Endothelial cell of umbilical vein (primary cell): ENCODE measurements around the gene FADS2. TPM values are rescaled to one million over a fixed set of nuclear protein-coding genes. Genes with fewer than 3 reads are reported as not detected.

Source experiments
- BruUV-seq: library from RNA; stranded (reverse); fragments of 400-500 nt; replicated peaks from 2 replicates; lab custom pipeline; 2021; lab: Mats Ljungman, UMichigan
- CTCF ChIA-PET: fragments of 300-600, 350-600 bp; sonication (Branson Sonifier 250); formaldehyde crosslinking; loops from one replicate; lab custom pipeline; 2021; ENCODE audit warnings: antibody characterized with exemption, inconsistent platforms; lab: Charles Lee
- POLR2A ChIA-PET: fragments of 300-600, 350-600 bp; sonication (Branson Sonifier 250); formaldehyde crosslinking; loops from one replicate; lab custom pipeline; 2021; ENCODE audit warnings: antibody characterized with exemption, inconsistent platforms; lab: Charles Lee
- DNase-seq: peaks from one replicate; pipeline ENCODE4 v3.0.0-alpha.2; 2011; ENCODE audit warnings: low read depth, low spot score
- FAIRE-seq: peaks from 2 replicates; lab custom pipeline; 2011; peaks lifted over from hg19 to GRCh38; lab: Jason Lieb, UNC
- H2AFZ ChIP-seq: 2 replicates; pipeline ENCODE4 v1.6.0; 2012; ENCODE audit warnings: low read depth, low read length, control low read depth, inconsistent platforms
- H3K27ac ChIP-seq: 2 replicates; pipeline ENCODE4 v1.5.1; 2011; ENCODE audit warnings: low read depth, mild to moderate bottlenecking, control low read depth, low read length, moderate library complexity; ENCODE audit not compliant: insufficient read depth
- H3K27me3 ChIP-seq, 2 experiments: 2 replicates each; pipeline versions ENCODE4 v1.6.0 to v1.6.1; 2011; ENCODE audit warnings: low read length in 2 of 2, mixed read lengths in 1 of 2; ENCODE audit not compliant: control insufficient read depth in 2 of 2, insufficient read depth in 2 of 2
- H3K36me3 ChIP-seq, 2 experiments: 2 replicates in 1 of 2; 3 replicates in 1 of 2; pipeline ENCODE4 v1.5.1; 2011; ENCODE audit warnings: low read length in 2 of 2, mild to moderate bottlenecking in 1 of 2, moderate library complexity in 1 of 2; ENCODE audit not compliant: control insufficient read depth in 2 of 2, insufficient read depth in 2 of 2; ENCODE audit errors: extremely low read depth in 1 of 2
- H3K4me1 ChIP-seq: 3 replicates; pipeline ENCODE4 v1.5.1; 2011; ENCODE audit warnings: mild to moderate bottlenecking, low read length; ENCODE audit not compliant: control insufficient read depth, insufficient read depth; ENCODE audit errors: extremely low read depth
- H3K4me2 ChIP-seq: 2 replicates; pipeline ENCODE4 v1.6.1; 2011; ENCODE audit warnings: low read length, control low read depth, mixed read lengths; ENCODE audit not compliant: insufficient read depth
- H3K4me3 ChIP-seq, 3 experiments: fragments of 200-600 bp in 1 of 3; sonication (generic), shearing (Covaris generic) in 1 of 3; replicated peaks in 1 of 3; 2 replicates each; pipeline ENCODE4 v1.5.1; 2011 to 2016; ENCODE audit warnings: control low read depth in 3 of 3, low read length in 3 of 3, mild to moderate bottlenecking in 2 of 3, inconsistent platforms in 1 of 3, low read depth in 1 of 3, moderate library complexity in 1 of 3; ENCODE audit not compliant: insufficient read depth in 1 of 3
- H3K79me2 ChIP-seq: 2 replicates; pipeline ENCODE4 v1.6.0; 2012; ENCODE audit warnings: low read length, inconsistent platforms; ENCODE audit not compliant: control insufficient read depth, insufficient read depth
- H3K9ac ChIP-seq: replicated peaks from 2 replicates; pipeline ENCODE3; 2011; ENCODE audit warnings: low read length, control low read depth; ENCODE audit not compliant: insufficient read depth; ENCODE audit errors: extremely low read depth
- H3K9me1 ChIP-seq: replicated peaks from 3 replicates; pipeline ENCODE4 v1.6.0; 2011; ENCODE audit warnings: mild to moderate bottlenecking, low read length; ENCODE audit not compliant: control insufficient read depth, insufficient read depth; ENCODE audit errors: extremely low read depth
- H3K9me3 ChIP-seq: replicated peaks from 2 replicates; pipeline ENCODE4 v1.5.1; 2012; ENCODE audit warnings: low read length, inconsistent platforms; ENCODE audit not compliant: control insufficient read depth, insufficient read depth
- H4K20me1 ChIP-seq: replicated peaks from 2 replicates; pipeline ENCODE3; 2011; ENCODE audit warnings: mild to moderate bottlenecking, low read length; ENCODE audit not compliant: control insufficient read depth, insufficient read depth; ENCODE audit errors: extremely low read depth
- EZH2 ChIP-seq: IDR thresholded peaks from 2 replicates; pipeline ENCODE4 v1.6.1; 2012; ENCODE audit warnings: borderline replicate concordance, low read depth, mild to moderate bottlenecking, moderate library complexity, low read length, inconsistent platforms; ENCODE audit not compliant: severe bottlenecking
- GATA2 ChIP-seq: IDR thresholded peaks from 2 replicates; pipeline ENCODE4 v1.7.0; 2011; ENCODE audit warnings: low read depth, mild to moderate bottlenecking, moderate library complexity, mixed read lengths, low read length; ENCODE audit not compliant: insufficient read length, insufficient read depth
- MYC ChIP-seq: IDR thresholded peaks from one replicate; pipeline ENCODE4 v1.6.1; 2011; ENCODE audit warnings: mild to moderate bottlenecking, low read depth, low read length
- POLR2AphosphoS5 ChIP-seq: IDR thresholded peaks from 2 replicates; pipeline ENCODE4 v1.6.1; 2012; ENCODE audit warnings: low read depth, mild to moderate bottlenecking, control low read depth, low read length, moderate library complexity; ENCODE audit not compliant: insufficient read depth
- dilution Hi-C: fragments of 300-500 bp; cut with MboI; formaldehyde crosslinking; loops from one replicate; pipeline ENCODE4 v1.15.0; 2019; ENCODE audit warnings: low sequenced_read_pairs; ENCODE audit not compliant: extremely low pct_ligation_motif_present
- intact Hi-C: fragments of 100-400 bp; cut with micrococcal nuclease; formaldehyde crosslinking; loops from one replicate; pipeline ENCODE4 v1.10.0; 2022
- polyA plus RNA-seq, 4 experiments: library from polyadenylated mRNA; depleted of rRNA in 3 of 4; stranded (reverse) in 3 of 4; unstranded in 1 of 4; fragments of >200 nt; gene quantifications; 2 replicates each; pipeline versions ENCODE4 v1.2.1 to v1.2.3, GENCODE V29; 2011 to 2012; ENCODE audit warnings: missing spikeins in 1 of 4
- total RNA-seq: library from RNA; stranded (reverse); gene quantifications from 2 replicates; pipeline ENCODE4 v1.2.3, GENCODE V29; 2021
- TF ChIP-seq, protein P1 (sequence below), 2 donors: IDR thresholded peaks; 1 replicate in 1 of 2; 2 replicates in 1 of 2; pipeline ENCODE4 v1.5.1; 2011; ENCODE audit warnings: low read length in 2 of 2, mild to moderate bottlenecking in 2 of 2, moderate library complexity in 2 of 2, control low read depth in 1 of 2, inconsistent platforms in 1 of 2, low read depth in 1 of 2; ENCODE audit not compliant: insufficient read depth in 1 of 2; ENCODE audit errors: extremely low read depth in 1 of 2

Gene FADS2
- total and polyA plus RNA-seq, 2 donors (not counting 3 experiments of a cell fraction or from before 2014, with no cell fraction given): 668 to 898 TPM

GRCh38 chr11:61783717-61784505 lies 44.2 kb upstream of the FADS2 start:
- DNase-seq (no peak), FAIRE-seq (no peak)
- Histone ChIP-seq H3K4me1 (no peaks in the 10 kb centered on the region), H3K4me2 (no peak overlapping the region), H2AFZ (no peak overlapping the region), H3K9me1 (no peaks in the 10 kb centered on the region), H3K9ac (no peak overlapping the region), H3K27me3 (no peaks in the 10 kb centered on the region), H3K9me3 (no peaks in the 10 kb centered on the region), H4K20me1 (no peaks in the 10 kb centered on the region), H3K36me3 (peaks cover 0 to 37% of the 10 kb centered on the region in 2 experiments), H3K79me2 (no peaks in the 10 kb centered on the region), H3K4me3 (no peak overlapping the region), H3K27ac (no peak overlapping the region)
- TF ChIP-seq EZH2 (no peak), POLR2AphosphoS5 (no peak), GATA2 (no peak), MYC (no peak)
- TF ChIP-seq, protein P1, sequence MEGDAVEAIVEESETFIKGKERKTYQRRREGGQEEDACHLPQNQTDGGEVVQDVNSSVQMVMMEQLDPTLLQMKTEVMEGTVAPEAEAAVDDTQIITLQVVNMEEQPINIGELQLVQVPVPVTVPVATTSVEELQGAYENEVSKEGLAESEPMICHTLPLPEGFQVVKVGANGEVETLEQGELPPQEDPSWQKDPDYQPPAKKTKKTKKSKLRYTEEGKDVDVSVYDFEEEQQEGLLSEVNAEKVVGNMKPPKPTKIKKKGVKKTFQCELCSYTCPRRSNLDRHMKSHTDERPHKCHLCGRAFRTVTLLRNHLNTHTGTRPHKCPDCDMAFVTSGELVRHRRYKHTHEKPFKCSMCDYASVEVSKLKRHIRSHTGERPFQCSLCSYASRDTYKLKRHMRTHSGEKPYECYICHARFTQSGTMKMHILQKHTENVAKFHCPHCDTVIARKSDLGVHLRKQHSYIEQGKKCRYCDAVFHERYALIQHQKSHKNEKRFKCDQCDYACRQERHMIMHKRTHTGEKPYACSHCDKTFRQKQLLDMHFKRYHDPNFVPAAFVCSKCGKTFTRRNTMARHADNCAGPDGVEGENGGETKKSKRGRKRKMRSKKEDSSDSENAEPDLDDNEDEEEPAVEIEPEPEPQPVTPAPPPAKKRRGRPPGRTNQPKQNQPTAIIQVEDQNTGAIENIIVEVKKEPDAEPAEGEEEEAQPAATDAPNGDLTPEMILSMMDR (IDR thresholded peaks at IDR 0.05; ENCODE audit: extremely low read depth in 1 of 2, insufficient read depth in 1 of 2, low read depth in 1 of 2, low read length in 2 of 2): no peak
- POLR2A ChIA-PET: no interaction called here
- intact Hi-C loops: no loop called here
- CTCF ChIA-PET: interaction anchor here (1.2 to 2.1 kb wide), 2 partner anchors 34 to 36 kb away, joined by 3 to 7 read pairs; no protein-coding TSS in a partner anchor
- no TSS peak for BruUV-seq
- dilution Hi-C loops: no loop called here
